Measurements from ENCODE around the gene GLTP.
A peak's percentile ranks its signal among the peaks of the same experiment; 100 is the strongest.

Gene GLTP

GRCh38 chr12:109888179-109889020 is 8.1 kb upstream of the GLTP start:
- H3K4me1 ChIP-seq (ENCODE audit: insufficient read depth, low read length): 0 out of 2 replicates have a peak, but pooled peaks cover 6% of the 10 kb centered on the region
- H3K9me3 ChIP-seq (ENCODE audit: insufficient read depth, low read depth, low read length): no peaks in the 10 kb centered on the region
- no peak overlapping the region for H3K9ac ChIP-seq (ENCODE audit: low read depth, low read length)

GRCh38 chr12:109885616-109886015 is 5.3 kb upstream of the GLTP start:
- Histone ChIP-seq H3K36me3 (ENCODE audit: insufficient read depth, low read depth, low read length) (no peaks in the 10 kb centered on the region), H3K9ac (ENCODE audit: low read depth, low read length) (no peak overlapping the region), H3K4me3 (ENCODE audit: low read length) (no peak overlapping the region), H3K27me3 (ENCODE audit: insufficient read depth, low read length) (peaks cover 16% of the 10 kb centered on the region; the same call in 1 of the 2 replicates), H3K4me1 (ENCODE audit: insufficient read depth, low read length) (peaks cover 13% of the 10 kb centered on the region), H3K27ac (ENCODE audit: low read length) (no peak overlapping the region), H3K9me3 (ENCODE audit: insufficient read depth, low read depth, low read length) (no peaks in the 10 kb centered on the region)

More at GRCh38 chr12:109888179-109889020, 8.1 kb upstream of the GLTP start:
- Histone ChIP-seq H3K36me3 (ENCODE audit: insufficient read depth, low read depth, low read length) (no peaks in the 10 kb centered on the region), H3K4me3 (ENCODE audit: low read length) (no peak overlapping the region), H3K27me3 (ENCODE audit: insufficient read depth, low read length) (peaks cover 32% of the 10 kb centered on the region), H3K27ac (ENCODE audit: low read length) (no peak overlapping the region)

GRCh38 chr12:109883461-109883860 is 3.1 kb upstream of the GLTP start:
- Histone ChIP-seq H3K27me3 (ENCODE audit: insufficient read depth, low read length) (peaks cover 27% of the 10 kb centered on the region), H3K9ac (ENCODE audit: low read depth, low read length) (no peak overlapping the region), H3K27ac (ENCODE audit: low read length) (no peak overlapping the region), H3K4me3 (ENCODE audit: low read length) (no peak overlapping the region), H3K4me1 (ENCODE audit: insufficient read depth, low read length) (peaks cover 12% of the 10 kb centered on the region), H3K36me3 (ENCODE audit: insufficient read depth, low read depth, low read length) (no peaks in the 10 kb centered on the region), H3K9me3 (ENCODE audit: insufficient read depth, low read depth, low read length) (no peaks in the 10 kb centered on the region)

- Histone ChIP-seq H3K27ac (ENCODE audit: low read length) (no peak overlapping the region), H3K9me3 (ENCODE audit: insufficient read depth, low read depth, low read length) (no peaks in the 10 kb centered on the region), H3K4me1 (ENCODE audit: insufficient read depth, low read length) (peaks cover 15% of the 10 kb centered on the region), H3K36me3 (ENCODE audit: insufficient read depth, low read depth, low read length) (no peaks in the 10 kb centered on the region), H3K4me3 (ENCODE audit: low read length) (peak overlapping the region; percentile 65; the same call in 1 of the 2 replicates), H3K9ac (ENCODE audit: low read depth, low read length) (no peak overlapping the region), H3K27me3 (ENCODE audit: insufficient read depth, low read length) (peaks cover 23% of the 10 kb centered on the region)
Measured at GRCh38 chr12:109881752-109882151, 1.4 kb upstream of the GLTP start.

GRCh38 chr12:109880938-109881337 is 597 bp upstream of the GLTP start:
- peak overlapping the region; percentile 46; the same call in 1 of the 2 replicates for H3K9ac ChIP-seq (ENCODE audit: low read depth, low read length)
- H3K27ac ChIP-seq (ENCODE audit: low read length): no peak overlapping the region

GRCh38 chr12:109879351-109880042 is 844 bp downstream of the GLTP start:
- no peak overlapping the region for H3K27ac ChIP-seq (ENCODE audit: low read length)
- H3K36me3 ChIP-seq (ENCODE audit: insufficient read depth, low read depth, low read length): no peaks in the 10 kb centered on the region
- H3K27me3 ChIP-seq (ENCODE audit: insufficient read depth, low read length): peaks cover 23% of the 10 kb centered on the region
- H3K4me3 ChIP-seq (ENCODE audit: low read length): peak overlapping the region; percentile 80
- peaks cover 15% of the 10 kb centered on the region for H3K4me1 ChIP-seq (ENCODE audit: insufficient read depth, low read length)
- no peaks in the 10 kb centered on the region for H3K9me3 ChIP-seq (ENCODE audit: insufficient read depth, low read depth, low read length)
- peak overlapping the region; percentile 72 for H3K9ac ChIP-seq (ENCODE audit: low read depth, low read length)

More at GRCh38 chr12:109880938-109881337, 597 bp upstream of the GLTP start:
- no peaks in the 10 kb centered on the region for H3K36me3 ChIP-seq (ENCODE audit: insufficient read depth, low read depth, low read length)
- peaks cover 23% of the 10 kb centered on the region for H3K27me3 ChIP-seq (ENCODE audit: insufficient read depth, low read length)
- peak overlapping the region; percentile 65 for H3K4me3 ChIP-seq (ENCODE audit: low read length)
- H3K4me1 ChIP-seq (ENCODE audit: insufficient read depth, low read length): peaks cover 15% of the 10 kb centered on the region
- H3K9me3 ChIP-seq (ENCODE audit: insufficient read depth, low read depth, low read length): no peaks in the 10 kb centered on the region

GRCh38 chr12:109878749-109879148 is 1.6 kb downstream of the GLTP start:
- no peaks in the 10 kb centered on the region for H3K36me3 ChIP-seq (ENCODE audit: insufficient read depth, low read depth, low read length)
- H3K9ac ChIP-seq (ENCODE audit: low read depth, low read length): peak overlapping the region; percentile 72; the same call in 1 of the 2 replicates
- peaks cover 15% of the 10 kb centered on the region for H3K4me1 ChIP-seq (ENCODE audit: insufficient read depth, low read length)
- no peak overlapping the region for H3K27ac ChIP-seq (ENCODE audit: low read length)
- H3K27me3 ChIP-seq (ENCODE audit: insufficient read depth, low read length): peaks cover 23% of the 10 kb centered on the region
- H3K9me3 ChIP-seq (ENCODE audit: insufficient read depth, low read depth, low read length): no peaks in the 10 kb centered on the region
- peak overlapping the region; percentile 80 for H3K4me3 ChIP-seq (ENCODE audit: low read length)

GRCh38 chr12:109878247-109878625 is 2.1 kb downstream of the GLTP start:
- no peak overlapping the region for H3K9ac ChIP-seq (ENCODE audit: low read depth, low read length)
- no peak overlapping the region for H3K27ac ChIP-seq (ENCODE audit: low read length)
- peak overlapping the region; percentile 80; the same call in 1 of the 2 replicates for H3K4me3 ChIP-seq (ENCODE audit: low read length)
- H3K4me1 ChIP-seq (ENCODE audit: insufficient read depth, low read length): peaks cover 15% of the 10 kb centered on the region
- H3K36me3 ChIP-seq (ENCODE audit: insufficient read depth, low read depth, low read length): no peaks in the 10 kb centered on the region
- peaks cover 23% of the 10 kb centered on the region for H3K27me3 ChIP-seq (ENCODE audit: insufficient read depth, low read length)
- H3K9me3 ChIP-seq (ENCODE audit: insufficient read depth, low read depth, low read length): no peaks in the 10 kb centered on the region

- Histone ChIP-seq H3K36me3 (ENCODE audit: insufficient read depth, low read depth, low read length) (peaks cover under 1% of the 10 kb centered on the region; the same call in 1 of the 2 replicates), H3K27me3 (ENCODE audit: insufficient read depth, low read length) (peaks cover 23% of the 10 kb centered on the region), H3K4me3 (ENCODE audit: low read length) (no peak overlapping the region), H3K4me1 (ENCODE audit: insufficient read depth, low read length) (peaks cover 15% of the 10 kb centered on the region), H3K27ac (ENCODE audit: low read length) (no peak overlapping the region), H3K9ac (ENCODE audit: low read depth, low read length) (no peak overlapping the region), H3K9me3 (ENCODE audit: insufficient read depth, low read depth, low read length) (no peaks in the 10 kb centered on the region)
Measured at GRCh38 chr12:109877504-109878246, 2.7 kb downstream of the GLTP start.

GRCh38 chr12:109876406-109876805 is 3.9 kb downstream of the GLTP start:
- Histone ChIP-seq H3K27ac (ENCODE audit: low read length) (no peak overlapping the region), H3K4me3 (ENCODE audit: low read length) (no peak overlapping the region), H3K9ac (ENCODE audit: low read depth, low read length) (no peak overlapping the region), H3K36me3 (ENCODE audit: insufficient read depth, low read depth, low read length) (peaks cover 5% of the 10 kb centered on the region; the same call in 1 of the 2 replicates), H3K27me3 (ENCODE audit: insufficient read depth, low read length) (peaks cover 21% of the 10 kb centered on the region), H3K9me3 (ENCODE audit: insufficient read depth, low read depth, low read length) (no peaks in the 10 kb centered on the region), H3K4me1 (ENCODE audit: insufficient read depth, low read length) (peaks cover 13% of the 10 kb centered on the region)

GRCh38 chr12:109875572-109876131 is 4.7 kb downstream of the GLTP start:
- H3K9me3 ChIP-seq (ENCODE audit: insufficient read depth, low read depth, low read length): no peaks in the 10 kb centered on the region
- no peak overlapping the region for H3K4me3 ChIP-seq (ENCODE audit: low read length)
- peaks cover 10% of the 10 kb centered on the region for H3K4me1 ChIP-seq (ENCODE audit: insufficient read depth, low read length)
- H3K36me3 ChIP-seq (ENCODE audit: insufficient read depth, low read depth, low read length): peaks cover 5% of the 10 kb centered on the region; the same call in 1 of the 2 replicates
- H3K27me3 ChIP-seq (ENCODE audit: insufficient read depth, low read length): peaks cover 16% of the 10 kb centered on the region
- no peak overlapping the region for H3K9ac ChIP-seq (ENCODE audit: low read depth, low read length)
- no peak overlapping the region for H3K27ac ChIP-seq (ENCODE audit: low read length)

Data from iPS-20b (cell line).